Liver (tissue), 3 donors: Measurements from ENCODE around the gene AGBL4.

ENCODE experiments used
- EGR1 ChIP-seq, 2 donors: IDR thresholded peaks; 2 replicates each; pipeline ENCODE4 v1.6.1; 2016 to 2018; ENCODE audit warnings: antibody characterized with exemption in 2 of 2, low read depth in 2 of 2
- GABPA ChIP-seq, 2 donors: IDR thresholded peaks in 1 of 2; conservative IDR thresholded peaks in 1 of 2; 2 replicates each; pipeline ENCODE4 v1.6.1; 2016; ENCODE audit warnings: antibody characterized with exemption in 2 of 2, mild to moderate bottlenecking in 1 of 2, moderate library complexity in 1 of 2
- HNF4G ChIP-seq: IDR thresholded peaks from 2 replicates; pipeline ENCODE4 v1.6.1; 2016; ENCODE audit warnings: antibody characterized with exemption
- JUND ChIP-seq, 2 donors: IDR thresholded peaks; 2 replicates each; pipeline ENCODE4 v1.6.1; 2016; ENCODE audit warnings: antibody characterized with exemption in 2 of 2
- REST ChIP-seq: IDR thresholded peaks from 2 replicates; pipeline ENCODE4 v1.6.1; 2016; ENCODE audit warnings: antibody characterized with exemption, mild to moderate bottlenecking
- RXRA ChIP-seq, 2 donors: IDR thresholded peaks; 2 replicates each; pipeline ENCODE4 v1.6.1; 2017 to 2018; ENCODE audit warnings: antibody characterized with exemption in 2 of 2, mild to moderate bottlenecking in 1 of 2
- TAF1 ChIP-seq: conservative IDR thresholded peaks from 2 replicates; pipeline ENCODE4 v1.6.1; 2016; ENCODE audit warnings: antibody characterized with exemption, mild to moderate bottlenecking
- YY1 ChIP-seq: IDR thresholded peaks from 2 replicates; pipeline ENCODE4 v1.6.1; 2016; ENCODE audit warnings: antibody characterized with exemption, mild to moderate bottlenecking
- TF ChIP-seq, protein P1 (sequence below): fragments of 150-350 bp; IDR thresholded peaks from 2 replicates; pipeline ENCODE4 v1.5.1; 2017; ENCODE audit warnings: improper control_type of control experiment, low read depth, low read length; ENCODE audit not compliant: missing input control
- TF ChIP-seq, protein P2 (sequence below): IDR thresholded peaks from 2 replicates; pipeline ENCODE4 v1.6.1; 2016; ENCODE audit warnings: antibody characterized with exemption
- TF ChIP-seq, protein P3 (sequence below): IDR thresholded peaks from 2 replicates; pipeline ENCODE4 v1.6.1; 2016; ENCODE audit warnings: antibody characterized with exemption
- donor health status: healthy.
- donor health status: healthy.

DNA sequence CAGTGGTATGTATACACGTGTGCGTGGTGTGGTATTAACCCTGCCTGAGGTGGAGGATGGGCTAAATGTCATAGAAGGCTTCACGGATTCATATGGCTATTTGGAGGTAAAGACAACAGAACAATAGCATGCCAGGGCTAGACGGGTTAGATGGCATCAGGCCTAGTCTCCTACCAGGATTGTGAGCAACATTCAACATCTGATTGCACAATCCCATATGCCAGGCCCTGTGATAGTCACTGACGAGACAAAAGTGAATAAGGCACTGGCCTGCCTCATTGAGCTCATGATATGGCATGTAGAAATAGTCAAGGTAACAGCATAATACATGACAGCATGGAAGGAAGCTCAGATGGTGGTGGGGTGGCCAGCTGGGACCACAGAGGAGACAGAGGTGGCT is 1079.9 kb downstream of the AGBL4 start:
- TF ChIP-seq REST (no peak), YY1 (no peak), EGR1 (IDR thresholded peaks at IDR 0.05; ENCODE audit: low read depth in 2 of 2) (no peak), HNF4G (no peak), JUND (IDR thresholded peaks at IDR 0.05) (no peak), RXRA (IDR thresholded peaks at IDR 0.05) (peak in 1 of 2 donors; percentile 45), TAF1 (no peak), GABPA (IDR thresholded peaks at IDR 0.05 in 1 of 2, conservative IDR thresholded peaks at IDR 0.05 in 1 of 2) (no peak)
- TF ChIP-seq, protein P1, sequence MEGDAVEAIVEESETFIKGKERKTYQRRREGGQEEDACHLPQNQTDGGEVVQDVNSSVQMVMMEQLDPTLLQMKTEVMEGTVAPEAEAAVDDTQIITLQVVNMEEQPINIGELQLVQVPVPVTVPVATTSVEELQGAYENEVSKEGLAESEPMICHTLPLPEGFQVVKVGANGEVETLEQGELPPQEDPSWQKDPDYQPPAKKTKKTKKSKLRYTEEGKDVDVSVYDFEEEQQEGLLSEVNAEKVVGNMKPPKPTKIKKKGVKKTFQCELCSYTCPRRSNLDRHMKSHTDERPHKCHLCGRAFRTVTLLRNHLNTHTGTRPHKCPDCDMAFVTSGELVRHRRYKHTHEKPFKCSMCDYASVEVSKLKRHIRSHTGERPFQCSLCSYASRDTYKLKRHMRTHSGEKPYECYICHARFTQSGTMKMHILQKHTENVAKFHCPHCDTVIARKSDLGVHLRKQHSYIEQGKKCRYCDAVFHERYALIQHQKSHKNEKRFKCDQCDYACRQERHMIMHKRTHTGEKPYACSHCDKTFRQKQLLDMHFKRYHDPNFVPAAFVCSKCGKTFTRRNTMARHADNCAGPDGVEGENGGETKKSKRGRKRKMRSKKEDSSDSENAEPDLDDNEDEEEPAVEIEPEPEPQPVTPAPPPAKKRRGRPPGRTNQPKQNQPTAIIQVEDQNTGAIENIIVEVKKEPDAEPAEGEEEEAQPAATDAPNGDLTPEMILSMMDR, result no peak
- TF ChIP-seq, protein P2, sequence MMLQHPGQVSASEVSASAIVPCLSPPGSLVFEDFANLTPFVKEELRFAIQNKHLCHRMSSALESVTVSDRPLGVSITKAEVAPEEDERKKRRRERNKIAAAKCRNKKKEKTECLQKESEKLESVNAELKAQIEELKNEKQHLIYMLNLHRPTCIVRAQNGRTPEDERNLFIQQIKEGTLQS, result no peak
- TF ChIP-seq, protein P3, sequence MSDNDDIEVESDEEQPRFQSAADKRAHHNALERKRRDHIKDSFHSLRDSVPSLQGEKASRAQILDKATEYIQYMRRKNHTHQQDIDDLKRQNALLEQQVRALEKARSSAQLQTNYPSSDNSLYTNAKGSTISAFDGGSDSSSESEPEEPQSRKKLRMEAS, result no peak
